CD4-positive, CD25-positive, alpha-beta regulatory T cell (primary cell): ENCODE data around the gene MRPS34. TPM values are rescaled to one million over a fixed set of nuclear protein-coding genes. Genes with fewer than 3 reads are reported as not detected.

Experiments used
- ATAC-seq, 2 donors: fragments of 150-1000 bp; cut with Tn5 transposase; one replicate each; pipeline ENCODE4 v1.10.0; 2021; ENCODE audit warnings: low read depth in 2 of 2, moderate number of reproducible peaks in 2 of 2, moderate library complexity in 1 of 2
- DNase-seq, 3 donors: peaks; one replicate each; pipeline versions ENCODE4 v3.0.0 to v3.0.0-alpha.2; 2012 to 2022; ENCODE audit warnings: mixed read lengths in 1 of 3
- H3K27ac ChIP-seq: one replicate; pipeline ENCODE4 v1.7.0; 2013; ENCODE audit warnings: mild to moderate bottlenecking, low read length; ENCODE audit not compliant: insufficient read depth, poor library complexity, severe bottlenecking
- H3K27me3 ChIP-seq: one replicate; pipeline ENCODE4 v1.7.0; 2013; ENCODE audit warnings: low read length; ENCODE audit not compliant: control insufficient read depth, insufficient read depth
- H3K36me3 ChIP-seq: one replicate; pipeline ENCODE4 v1.7.0; 2013; ENCODE audit warnings: mild to moderate bottlenecking, low read length, moderate library complexity; ENCODE audit not compliant: control insufficient read depth, insufficient read depth
- H3K4me1 ChIP-seq: 2 replicates; pipeline ENCODE4 v1.7.0; 2013; ENCODE audit warnings: mild to moderate bottlenecking, low read length; ENCODE audit not compliant: insufficient read depth, control insufficient read depth, poor library complexity, severe bottlenecking
- H3K4me3 ChIP-seq: one replicate; pipeline ENCODE4 v1.7.0; 2013; ENCODE audit warnings: low read depth, mild to moderate bottlenecking, low read length, moderate library complexity
- H3K9me3 ChIP-seq, 2 experiments: 1 replicate in 1 of 2; 2 replicates in 1 of 2; pipeline ENCODE4 v1.7.0; 2013; ENCODE audit warnings: low read length in 2 of 2, mild to moderate bottlenecking in 1 of 2, moderate library complexity in 1 of 2; ENCODE audit not compliant: control insufficient read depth in 2 of 2
- H3K27ac Mint-ChIP-seq, 3 donors: one replicate each; pipeline ENCODE4 v1.8.0; 2020 to 2022; ENCODE audit warnings: mild to moderate bottlenecking in 3 of 3, mixed read lengths in 3 of 3, moderate library complexity in 2 of 3
- H3K27me3 Mint-ChIP-seq: one replicate; pipeline ENCODE4 v1.8.0; 2022; ENCODE audit warnings: mild to moderate bottlenecking, mixed read lengths
- H3K36me3 Mint-ChIP-seq: one replicate; pipeline ENCODE4 v1.8.0; 2020; ENCODE audit warnings: mixed read lengths
- H3K4me1 Mint-ChIP-seq, 4 donors: one replicate each; pipeline ENCODE4 v1.8.0; 2020 to 2022; ENCODE audit warnings: mixed read lengths in 4 of 4, mild to moderate bottlenecking in 1 of 4
- H3K4me3 Mint-ChIP-seq, 4 donors: one replicate each; pipeline ENCODE4 v1.8.0; 2020 to 2022; ENCODE audit warnings: mild to moderate bottlenecking in 4 of 4, mixed read lengths in 4 of 4, moderate library complexity in 3 of 4
- H3K9me3 Mint-ChIP-seq, 7 donors: one replicate each; pipeline ENCODE4 v1.8.0; 2020 to 2022; ENCODE audit warnings: mixed read lengths in 7 of 7, mild to moderate bottlenecking in 3 of 7, moderate library complexity in 2 of 7
- polyA plus RNA-seq, 4 donors: library from polyadenylated mRNA; unstranded; fragments of 300-500 nt; fragmentation: Illumina TruSeq; gene quantifications; one replicate each; pipeline ENCODE4 v1.2.3, GENCODE V29; 2021
- total RNA-seq: library from RNA; stranded (reverse); gene quantifications from one replicate; pipeline ENCODE4 v1.2.3, GENCODE V29; 2022

Gene MRPS34
- total and polyA plus RNA-seq, 5 donors from 2014 or later: 46.5 to 176 (median 152) TPM

GRCh38 chr16:1818204-1818872 lies 45.4 kb upstream of the MRPS34 start:
- Mint-ChIP-seq H3K4me1 (peaks cover 0 to 6% (median 2%) of the 10 kb centered on the region in 4 donors), H3K27ac (no peak overlapping the region), H3K36me3 (peaks cover 15% of the 10 kb centered on the region), H3K4me3 (no peak overlapping the region), H3K9me3 (no peaks in the 10 kb centered on the region), H3K27me3 (no peaks in the 10 kb centered on the region)
- Histone ChIP-seq H3K4me1 (peaks cover 3% of the 10 kb centered on the region), H3K27me3 (no peaks in the 10 kb centered on the region), H3K9me3 (no peaks in the 10 kb centered on the region), H3K36me3 (peaks cover 44% of the 10 kb centered on the region), H3K27ac (no peak overlapping the region), H3K4me3 (no peak overlapping the region)
- DNase-seq (no peak), ATAC-seq (no peak)

GRCh38 chr16:1817716-1818115 lies 44.8 kb upstream of the MRPS34 start:
- Mint-ChIP-seq H3K27me3 (no peaks in the 10 kb centered on the region), H3K4me3 (no peak overlapping the region), H3K27ac (no peak overlapping the region), H3K9me3 (no peaks in the 10 kb centered on the region), H3K4me1 (peaks cover 0 to 9% (median 7%) of the 10 kb centered on the region in 4 donors), H3K36me3 (peaks cover 19% of the 10 kb centered on the region)
- ATAC-seq: no peak
- H3K4me1 ChIP-seq: peaks cover 3% of the 10 kb centered on the region
- no peaks in the 10 kb centered on the region for H3K9me3 ChIP-seq
- H3K4me3 ChIP-seq: no peak overlapping the region
- peaks cover 46% of the 10 kb centered on the region for H3K36me3 ChIP-seq
- no peak overlapping the region for H3K27ac ChIP-seq
- no peak for DNase-seq
- no peaks in the 10 kb centered on the region for H3K27me3 ChIP-seq

GRCh38 chr16:1817276-1817589 lies 44.3 kb upstream of the MRPS34 start:
- H3K4me3 ChIP-seq: no peak overlapping the region
- Mint-ChIP-seq H3K36me3 (peaks cover 19% of the 10 kb centered on the region), H3K27ac (no peak overlapping the region), H3K4me1 (peaks cover 0 to 9% (median 7%) of the 10 kb centered on the region in 4 donors), H3K4me3 (no peak overlapping the region), H3K27me3 (no peaks in the 10 kb centered on the region), H3K9me3 (no peaks in the 10 kb centered on the region)
- no peak for ATAC-seq
- H3K36me3 ChIP-seq: peaks cover 41% of the 10 kb centered on the region
- H3K9me3 ChIP-seq: no peaks in the 10 kb centered on the region
- DNase-seq: no peak
- no peak overlapping the region for H3K27ac ChIP-seq
- H3K4me1 ChIP-seq: no peaks in the 10 kb centered on the region
- H3K27me3 ChIP-seq: no peaks in the 10 kb centered on the region

GRCh38 chr16:1816396-1817275 lies 43.7 kb upstream of the MRPS34 start:
- H3K27ac ChIP-seq: no peak overlapping the region
- ATAC-seq: peak in 1 of 2 donors; percentile 6
- DNase-seq: no peak
- no peaks in the 10 kb centered on the region for H3K9me3 ChIP-seq
- H3K27ac Mint-ChIP-seq: no peak overlapping the region
- H3K36me3 ChIP-seq: peaks cover 37% of the 10 kb centered on the region
- H3K4me3 ChIP-seq: no peak overlapping the region
- H3K4me1 Mint-ChIP-seq: peaks cover 0 to 9% (median 7%) of the 10 kb centered on the region in 4 donors
- no peaks in the 10 kb centered on the region for H3K27me3 ChIP-seq
- no peak overlapping the region for H3K4me3 Mint-ChIP-seq
- no peaks in the 10 kb centered on the region for H3K27me3 Mint-ChIP-seq
- H3K36me3 Mint-ChIP-seq: peaks cover 19% of the 10 kb centered on the region
- no peaks in the 10 kb centered on the region for H3K9me3 Mint-ChIP-seq
- H3K4me1 ChIP-seq: no peaks in the 10 kb centered on the region

GRCh38 chr16:1815461-1815860 lies 42.5 kb upstream of the MRPS34 start:
- Histone ChIP-seq H3K27ac (no peak overlapping the region), H3K27me3 (no peaks in the 10 kb centered on the region), H3K4me3 (no peak overlapping the region), H3K36me3 (peaks cover 37% of the 10 kb centered on the region), H3K9me3 (no peaks in the 10 kb centered on the region), H3K4me1 (no peaks in the 10 kb centered on the region)
- peak overlapping the region in 2 of 3 donors; percentile 39 to 50 for H3K27ac Mint-ChIP-seq
- ATAC-seq (no peak), DNase-seq (no peak)
- peaks cover 0 to 9% (median 7%) of the 10 kb centered on the region in 4 donors for H3K4me1 Mint-ChIP-seq
- peaks cover 19% of the 10 kb centered on the region for H3K36me3 Mint-ChIP-seq
- no peaks in the 10 kb centered on the region for H3K27me3 Mint-ChIP-seq
- peak overlapping the region in 1 of 4 donors; percentile 28 for H3K4me3 Mint-ChIP-seq
- H3K9me3 Mint-ChIP-seq: no peaks in the 10 kb centered on the region

- peak; percentile 78 to 79 for ATAC-seq
- H3K4me1 ChIP-seq: no peaks in the 10 kb centered on the region
- Mint-ChIP-seq H3K9me3 (no peaks in the 10 kb centered on the region), H3K27me3 (no peaks in the 10 kb centered on the region), H3K36me3 (peaks cover 19% of the 10 kb centered on the region), H3K4me3 (no peak overlapping the region), H3K4me1 (peaks cover 0 to 9% (median 7%) of the 10 kb centered on the region in 4 donors), H3K27ac (peak overlapping the region in 1 of 3 donors; percentile 67)
- no peaks in the 10 kb centered on the region for H3K27me3 ChIP-seq
- no peak overlapping the region for H3K4me3 ChIP-seq
- peaks cover 47% of the 10 kb centered on the region for H3K36me3 ChIP-seq
- H3K9me3 ChIP-seq: no peaks in the 10 kb centered on the region
- DNase-seq: peak in 2 of 3 donors; percentile 36 to 59
- no peak overlapping the region for H3K27ac ChIP-seq
Measured at GRCh38 chr16:1812732-1813163, 39.8 kb upstream of the MRPS34 start.

- Mint-ChIP-seq H3K36me3 (peaks cover 30% of the 10 kb centered on the region), H3K27ac (no peak overlapping the region), H3K27me3 (no peaks in the 10 kb centered on the region), H3K9me3 (no peaks in the 10 kb centered on the region), H3K4me3 (no peak overlapping the region), H3K4me1 (peaks cover 0 to 9% (median 7%) of the 10 kb centered on the region in 4 donors)
- no peak for DNase-seq
- H3K27me3 ChIP-seq: no peaks in the 10 kb centered on the region
- no peaks in the 10 kb centered on the region for H3K4me1 ChIP-seq
- no peak overlapping the region for H3K4me3 ChIP-seq
- H3K27ac ChIP-seq: no peak overlapping the region
- H3K36me3 ChIP-seq: peaks cover 38% of the 10 kb centered on the region
- no peaks in the 10 kb centered on the region for H3K9me3 ChIP-seq
- no peak for ATAC-seq
Measured at GRCh38 chr16:1810536-1810935, 37.6 kb upstream of the MRPS34 start.
